IPS DF 19.7 (cell line): ENCODE results near the gene ABHD3.
"Not testable (repeated sequence)": the region's sequence is repeated elsewhere in the genome, so short reads cannot be mapped to it uniquely, and the experiment has no call there.

Source experiments
- DNase-seq: peaks from one replicate; pipeline ENCODE4 v3.0.0-alpha.2; 2013; ENCODE audit warnings: low read depth, low spot score

The ABHD3 gene

DNA sequence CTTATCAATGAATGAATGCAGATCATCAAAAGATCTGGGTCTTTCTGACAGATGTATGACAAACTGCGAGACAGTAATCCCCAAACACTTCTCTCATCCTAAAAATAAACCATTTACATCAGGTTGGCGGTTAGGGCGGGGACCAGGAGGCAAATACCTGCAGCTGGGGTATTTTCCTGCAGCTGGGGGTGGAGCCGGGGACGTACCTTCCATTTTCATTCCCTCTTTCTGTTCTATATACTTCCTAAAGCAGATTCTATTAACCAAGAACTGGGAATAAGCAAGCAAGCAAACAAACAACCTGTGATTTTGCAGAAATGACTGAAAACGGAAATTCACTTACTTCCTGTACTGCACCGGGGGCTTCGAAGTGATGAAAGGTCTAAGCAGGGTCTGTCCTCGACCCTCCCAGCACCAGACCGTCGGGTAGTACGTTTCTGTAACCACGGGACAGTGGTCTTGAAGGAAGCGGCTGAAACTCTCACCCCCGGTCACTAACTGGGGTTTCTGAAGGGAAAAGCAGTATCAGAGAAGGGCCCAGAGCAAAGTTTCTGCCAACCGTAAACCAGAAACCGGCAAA, 1.2 kb downstream of the ABHD3 start:
- no peak for DNase-seq

DNA sequence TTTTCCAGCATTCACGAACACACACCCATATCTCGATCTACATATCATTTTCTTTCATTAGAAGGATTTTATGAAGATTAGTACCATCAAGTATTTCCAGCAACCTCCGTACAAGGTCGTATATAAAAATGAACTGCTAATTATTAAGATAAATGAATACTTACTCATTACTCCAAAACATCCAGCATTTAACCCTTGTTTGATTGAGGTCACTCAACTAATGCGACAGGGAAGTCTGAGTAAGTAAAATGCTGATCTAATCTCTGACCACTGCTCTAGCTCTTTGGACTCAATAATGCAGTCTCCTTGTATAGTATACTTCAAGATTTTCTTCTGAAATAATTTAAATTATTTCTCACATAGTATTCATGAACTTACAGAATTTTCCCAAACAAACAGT, 2.0 kb downstream of the ABHD3 start:
- DNase-seq: no peak

GRCh38 chr18:21701621-21702020, 3.0 kb downstream of the ABHD3 start:
- DNase-seq: no peak

DNA sequence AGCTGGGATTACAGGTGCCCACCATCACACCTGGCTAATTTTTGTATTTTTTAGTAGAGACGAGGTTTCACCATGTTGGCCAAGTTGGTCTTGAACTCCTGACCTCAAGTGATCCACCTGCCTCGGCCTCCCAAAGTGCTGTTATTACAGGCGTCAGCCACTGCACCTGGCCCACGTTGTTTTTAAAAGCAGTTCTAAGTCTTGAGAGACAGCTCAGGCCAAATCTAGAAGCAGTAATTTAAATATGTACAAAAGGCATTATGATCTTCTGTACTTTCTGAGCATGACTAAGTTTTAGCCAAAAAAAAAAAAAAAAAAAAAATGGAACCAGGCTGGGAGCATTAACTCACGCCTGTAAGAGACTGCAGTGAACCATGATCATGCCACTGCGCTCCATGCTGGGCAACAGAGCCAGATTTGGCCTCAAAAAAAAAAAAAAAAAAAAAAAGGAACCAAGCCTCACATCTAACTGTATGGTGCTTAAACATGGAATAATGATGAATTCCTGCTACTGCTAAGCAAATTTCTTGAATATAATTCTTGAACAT, 4.0 kb downstream of the ABHD3 start:
- DNase-seq: no peak

GRCh38 chr18:21693322-21693721, 11.3 kb downstream of the ABHD3 start:
- DNase-seq: no peak

GRCh38 chr18:21689736-21690135, 14.8 kb downstream of the ABHD3 start:
- no peak for DNase-seq

DNA sequence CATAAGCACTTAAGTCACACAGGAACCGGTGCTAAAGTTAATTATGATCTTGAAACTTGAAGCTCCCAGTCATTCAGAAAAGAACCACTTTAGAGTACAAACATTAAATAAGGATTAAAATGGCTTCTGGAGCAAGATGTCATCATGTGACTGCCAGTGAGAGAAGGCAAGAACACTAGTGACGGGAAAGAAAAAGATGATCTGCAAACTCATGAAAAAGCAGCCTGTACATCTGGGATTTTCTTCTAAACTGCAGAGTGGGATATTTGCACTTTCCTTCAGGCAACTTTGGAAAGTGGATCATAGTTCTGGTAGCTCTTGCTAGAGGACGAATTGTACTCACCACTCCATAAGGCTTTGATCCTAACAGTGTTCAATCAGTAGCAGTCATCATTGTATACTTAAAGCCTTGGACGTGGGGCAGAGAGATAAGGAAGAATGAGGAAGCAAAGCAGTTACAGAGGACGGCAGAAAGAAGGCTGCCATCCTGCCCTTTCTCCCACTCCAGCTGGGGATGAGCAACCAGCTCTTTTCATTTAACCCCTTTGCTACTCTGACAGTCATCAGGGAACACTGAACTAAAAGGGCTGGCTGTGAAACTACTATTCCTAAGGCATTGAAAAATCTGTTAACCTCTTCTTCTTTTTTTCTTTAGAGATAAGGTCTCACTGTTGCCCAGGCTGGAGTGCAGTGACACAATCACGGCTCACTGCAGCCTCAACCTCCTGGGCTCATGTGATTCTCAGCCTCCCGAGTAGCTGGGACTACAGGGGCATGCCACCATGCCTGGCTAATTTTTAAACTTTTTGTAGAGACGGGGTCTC, 18.1 kb downstream of the ABHD3 start:
- DNase-seq: no peak

DNA sequence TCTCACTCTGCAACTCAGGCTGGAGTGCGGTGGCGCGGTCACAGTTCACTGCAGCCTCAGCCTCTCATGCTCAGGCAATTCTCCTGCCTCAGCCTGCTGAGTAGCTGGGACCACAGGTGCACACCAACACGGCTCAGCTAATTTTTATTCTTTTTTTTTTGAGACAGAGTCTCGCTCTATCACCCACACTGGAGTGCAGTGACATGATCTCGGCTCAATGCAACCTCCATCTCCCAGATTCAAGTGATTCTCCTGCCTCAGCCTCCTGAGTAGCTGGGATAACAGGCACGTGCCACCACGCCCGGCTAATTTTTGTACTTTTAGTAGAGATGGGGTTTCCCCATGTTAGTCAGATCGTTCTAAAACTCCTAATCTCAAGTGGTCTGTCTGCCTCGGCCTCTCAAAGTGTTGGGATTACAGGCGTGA, 19.0 kb downstream of the ABHD3 start:
- DNase-seq: not testable (repeated sequence)

- DNase-seq: no peak
These were observed 19.8 kb downstream of the ABHD3 start for GRCh38 chr18:21684731-21685130.

DNA sequence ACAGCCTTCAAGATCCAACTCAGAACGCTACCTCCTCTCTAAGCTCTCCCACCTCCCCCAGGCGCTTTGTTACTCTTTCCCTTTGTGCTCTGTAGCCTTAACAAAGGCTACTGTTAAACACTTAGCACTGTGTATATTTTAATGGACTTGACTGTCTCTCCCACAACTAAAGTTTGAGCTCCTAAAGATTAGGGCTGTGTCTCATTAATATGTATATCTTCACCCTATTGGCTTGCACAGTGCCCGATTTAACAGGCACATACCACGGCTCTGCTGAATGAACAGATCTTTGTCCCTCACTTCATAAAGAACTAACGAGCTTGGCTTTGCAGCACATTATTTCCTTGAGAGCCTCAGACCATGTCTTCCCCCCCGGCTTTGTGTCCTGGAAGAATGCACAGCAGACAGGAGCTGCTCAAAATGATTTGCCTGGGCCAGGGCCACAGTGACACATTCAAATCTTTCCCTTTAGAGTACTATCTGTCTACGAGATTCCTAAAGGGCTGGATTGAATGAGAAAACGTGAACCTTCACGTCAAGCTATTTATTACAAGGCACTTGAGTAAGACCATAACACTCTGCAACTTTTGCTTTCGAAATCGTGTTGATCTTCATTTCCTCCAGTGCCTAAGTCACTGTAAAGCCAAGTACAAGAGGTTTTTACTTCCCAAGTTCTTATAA, 22.1 kb downstream of the ABHD3 start:
- DNase-seq: no peak

- no peak for DNase-seq
These were observed 24.4 kb downstream of the ABHD3 start for GRCh38 chr18:21680161-21680560.

- no peak for DNase-seq
These were observed 25.7 kb downstream of the ABHD3 start for GRCh38 chr18:21678859-21679258.

GRCh38 chr18:21675354-21675753, 29.2 kb downstream of the ABHD3 start:
- not testable (repeated sequence) for DNase-seq

GRCh38 chr18:21672521-21673267, 31.9 kb downstream of the ABHD3 start:
- DNase-seq: no peak

DNA sequence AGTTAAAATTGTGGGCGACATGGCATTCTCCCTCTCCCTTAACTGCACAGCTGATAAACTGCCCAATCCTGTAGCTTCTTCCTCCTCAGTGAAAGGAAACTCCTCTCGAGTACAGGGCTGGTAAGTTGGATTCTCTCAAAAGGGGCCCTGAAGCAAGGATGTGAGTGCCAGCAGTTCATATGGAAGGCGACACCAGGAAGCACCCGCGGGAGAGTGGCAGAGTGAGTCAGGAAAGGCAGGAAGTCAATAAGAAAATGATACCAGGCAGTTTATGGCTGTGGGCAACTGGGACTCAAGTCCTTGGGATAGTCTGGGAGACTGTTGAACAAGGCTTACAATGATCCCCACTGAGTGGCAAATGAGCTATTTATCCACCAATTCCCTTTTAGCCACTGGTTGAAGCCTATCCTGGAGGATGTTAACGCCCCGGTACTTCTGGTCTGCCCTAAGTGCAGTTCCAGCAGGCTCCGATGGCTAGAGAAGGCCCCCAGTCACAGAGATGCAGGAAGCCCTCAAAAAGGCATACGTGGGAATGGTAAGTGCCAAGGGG, 34.8 kb downstream of the ABHD3 start:
- no peak for DNase-seq

GRCh38 chr18:21664069-21664468, 40.5 kb downstream of the ABHD3 start:
- no peak for DNase-seq

DNA sequence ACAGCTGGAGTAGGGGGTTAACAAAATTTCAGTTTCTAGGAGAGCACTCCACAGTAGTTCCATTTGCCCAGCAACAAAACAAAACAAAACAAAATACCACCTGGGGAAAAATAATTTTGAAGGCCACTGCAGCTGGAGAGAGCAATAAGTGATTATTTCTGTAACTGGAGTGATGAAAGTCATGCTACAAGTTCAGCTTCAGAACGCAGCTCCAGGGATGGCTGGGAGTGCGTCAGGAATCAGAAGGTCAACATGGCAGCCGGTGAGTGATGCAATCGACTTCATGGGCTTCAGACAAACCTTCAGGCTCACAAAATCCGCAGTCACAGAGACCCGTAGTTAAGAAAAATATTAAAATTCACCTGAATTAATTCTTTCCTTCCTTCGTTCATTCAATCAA, 41.0 kb downstream of the ABHD3 start:
- DNase-seq: no peak

- no peak for DNase-seq
These were observed 42.0 kb downstream of the ABHD3 start for GRCh38 chr18:21662581-21662980.

DNA sequence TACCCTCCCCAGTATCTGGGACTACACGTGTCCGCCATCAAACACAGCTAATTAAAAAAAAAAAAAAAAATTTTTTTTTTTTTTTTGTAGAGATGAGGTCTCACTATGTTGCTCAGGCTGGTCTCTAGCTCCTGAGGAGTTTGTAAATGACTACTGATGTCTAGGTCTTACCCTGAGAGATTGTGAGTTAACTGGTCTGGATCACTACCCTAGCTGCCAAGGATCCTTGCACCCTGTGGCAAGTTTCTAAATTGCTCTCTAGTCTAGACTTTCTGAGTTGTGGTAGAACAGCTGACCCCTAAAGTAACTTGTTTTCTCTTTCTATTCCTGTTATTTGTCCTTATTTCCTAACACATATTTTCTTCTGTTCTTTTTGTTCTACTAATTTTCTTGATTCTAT, 44.5 kb downstream of the ABHD3 start:
- no peak for DNase-seq

- no peak for DNase-seq
These were observed 48.2 kb downstream of the ABHD3 start for GRCh38 chr18:21656402-21656801.

- no peak for DNase-seq
These were observed 51.2 kb downstream of the ABHD3 start for GRCh38 chr18:21653361-21653760.
